EL (cell line): ENCODE data around the gene SLC39A1.
"Not testable (repeated sequence)": the region's sequence is repeated elsewhere in the genome, so short reads cannot be mapped to it uniquely, and the experiment has no call there.

Source experiments
- DNase-seq: peaks from one replicate; pipeline ENCODE4 v3.0.0-alpha.2; 2016

SLC39A1 gene

DNA sequence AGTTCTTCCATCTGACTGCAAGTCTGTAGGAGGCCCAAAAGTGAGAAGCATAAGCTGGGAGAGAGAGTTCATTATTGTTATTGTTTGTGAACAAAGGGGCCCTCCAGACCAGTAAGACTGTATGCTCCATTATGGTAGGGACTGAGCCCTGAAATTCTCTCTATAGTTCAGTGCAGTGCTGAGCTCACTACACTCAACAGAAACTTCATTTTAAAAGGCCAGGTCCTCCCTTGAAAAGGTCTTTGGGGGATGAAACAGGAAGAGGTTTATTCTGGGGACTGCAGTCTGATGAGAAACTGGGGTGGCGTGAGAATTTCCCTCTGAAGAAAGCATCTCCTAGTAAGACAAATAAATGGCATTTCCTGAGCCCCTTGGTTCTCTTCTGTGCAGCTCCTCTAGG lies 35.1 kb downstream of the SLC39A1 start:
- DNase-seq: no peak

GRCh38 chr1:153926405-153926804 lies 36.9 kb downstream of the SLC39A1 start:
- no peak for DNase-seq

GRCh38 chr1:153922972-153923925 lies 40.1 kb downstream of the SLC39A1 start, which contains the start of gene GATAD2B:
TSS of gene GATAD2B (minus strand) at chr1:153922972. CDS start at chr1:153828347, 94,625 bp downstream.
- peak; percentile 100 for DNase-seq

- peak; percentile 43 for DNase-seq
Observed at GRCh38 chr1:153922076-153922971, 41.0 kb downstream of the SLC39A1 start.

DNA sequence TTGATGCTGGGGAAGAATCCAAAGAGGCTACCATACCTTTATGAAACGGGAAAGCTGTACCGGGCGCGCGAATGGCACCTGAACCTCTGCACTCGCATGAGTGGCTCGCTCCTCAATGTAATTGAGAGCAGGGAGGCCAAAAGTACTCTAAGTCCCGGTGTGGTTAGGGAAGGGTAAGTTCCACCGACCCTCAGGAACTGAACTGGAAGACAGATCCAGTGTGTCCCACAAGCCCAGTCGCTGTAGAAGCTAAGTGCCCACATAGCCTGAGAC lies 41.6 kb downstream of the SLC39A1 start:
- DNase-seq: no peak

DNA sequence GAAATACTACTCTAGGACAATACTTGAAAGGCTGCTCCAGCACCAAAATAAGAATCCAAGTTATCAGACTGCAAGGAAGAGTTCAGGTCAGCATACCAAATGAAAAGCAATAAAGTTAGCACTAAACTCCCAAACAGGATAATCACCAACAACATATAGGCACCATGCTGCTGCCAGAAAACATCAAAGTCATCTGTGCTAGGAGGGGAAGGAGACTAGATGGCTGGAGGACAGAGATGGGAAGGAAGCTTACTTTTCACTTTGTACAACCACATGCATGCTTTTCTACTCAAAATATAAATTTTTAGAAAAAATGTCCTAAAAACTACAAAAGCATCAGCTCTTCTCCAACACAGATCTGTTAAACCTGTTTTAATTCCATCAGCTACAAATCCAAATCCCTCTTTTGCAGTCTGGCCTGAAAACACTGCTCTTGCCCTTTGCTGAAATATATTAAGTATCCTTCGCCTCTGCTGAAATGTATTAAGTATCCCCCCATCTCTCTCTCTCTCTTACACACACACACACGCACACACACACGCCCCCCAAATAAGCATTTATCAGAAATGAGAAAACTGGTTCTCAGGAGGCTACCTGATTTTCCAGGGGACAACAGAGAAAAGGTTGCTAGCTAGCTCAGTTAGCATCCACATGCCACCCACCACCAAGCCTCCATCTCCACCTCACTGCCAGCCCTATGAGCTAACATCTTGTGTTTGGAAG lies 42.1 kb downstream of the SLC39A1 start:
- no peak for DNase-seq

GRCh38 chr1:153919876-153920852 lies 43.2 kb downstream of the SLC39A1 start:
- DNase-seq: peak; percentile 40

DNA sequence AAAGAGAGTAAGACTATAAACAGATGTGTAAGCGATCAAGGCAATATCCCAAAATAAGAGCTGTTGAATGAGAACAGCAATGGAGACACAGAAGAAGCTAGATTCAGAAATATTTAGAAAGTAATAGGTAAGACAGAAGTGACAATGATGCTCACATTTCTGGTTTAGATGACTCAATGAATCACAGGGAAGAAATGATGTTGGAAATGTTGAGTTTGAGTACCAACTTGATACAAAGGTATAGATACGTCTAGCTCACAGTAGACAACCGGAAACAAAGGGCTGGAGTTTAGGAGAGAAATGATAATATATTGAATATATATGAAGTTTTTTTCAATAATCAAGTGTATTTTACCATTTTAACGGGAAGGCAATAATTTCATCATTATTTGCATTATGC lies 47.0 kb downstream of the SLC39A1 start:
- DNase-seq: no peak

GRCh38 chr1:153912349-153912748 lies 51.0 kb downstream of the SLC39A1 start:
- no peak for DNase-seq

DNA sequence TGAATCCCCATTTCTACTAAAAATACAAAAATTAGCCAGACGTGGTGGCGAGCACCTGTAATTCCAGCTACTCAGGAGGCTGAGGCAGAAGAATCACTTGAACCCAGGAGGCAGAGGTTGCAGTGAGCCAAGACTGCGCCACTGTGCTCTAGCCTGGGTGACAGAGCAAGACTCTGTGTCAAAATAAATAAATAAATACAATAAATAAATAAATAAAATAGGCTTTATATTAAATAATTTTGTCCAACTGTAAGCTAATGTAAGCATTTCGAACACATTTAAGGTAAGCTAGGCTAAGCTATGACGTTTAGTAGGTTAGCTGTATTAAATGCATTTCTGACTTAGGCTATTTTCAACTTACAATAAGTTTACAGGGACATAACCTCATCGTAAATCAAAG lies 52.8 kb downstream of the SLC39A1 start:
- not testable (repeated sequence) for DNase-seq
